ENCODE results near the gene EPB41L4B.

The EPB41L4B gene

GRCh38 chr9:109312783-109313182 is 8.1 kb downstream of the EPB41L4B start:
- in situ Hi-C loops (cut with HindIII; ENCODE audit: low sequenced_read_pairs): no loop called here
- no peak for TF ChIP-seq CTCF (IDR thresholded peaks at IDR 0.05; ENCODE audit: low read depth, low read length, missing control alignments)
- H3K4me3 ChIP-seq (ENCODE audit: low read depth, low read length): no peak overlapping the region
- no peak for DNase-seq (ENCODE audit: low read depth)

- no peak for TF ChIP-seq CTCF (IDR thresholded peaks at IDR 0.05; ENCODE audit: low read depth, low read length, missing control alignments)
- H3K4me3 ChIP-seq (ENCODE audit: low read depth, low read length): no peak overlapping the region
- in situ Hi-C loops (cut with HindIII; ENCODE audit: low sequenced_read_pairs): no loop called here
- DNase-seq (ENCODE audit: low read depth): no peak
Measured at GRCh38 chr9:109311731-109312130, 9.1 kb downstream of the EPB41L4B start.

- no peak for DNase-seq (ENCODE audit: low read depth)
- no peak overlapping the region for H3K4me3 ChIP-seq (ENCODE audit: low read depth, low read length)
- in situ Hi-C loops (cut with HindIII; ENCODE audit: low sequenced_read_pairs): no loop called here
- no peak for TF ChIP-seq CTCF (IDR thresholded peaks at IDR 0.05; ENCODE audit: low read depth, low read length, missing control alignments)
Measured at GRCh38 chr9:109311286-109311685, 9.6 kb downstream of the EPB41L4B start.

- no peak overlapping the region for H3K4me3 ChIP-seq (ENCODE audit: low read depth, low read length)
- no peak for TF ChIP-seq CTCF (IDR thresholded peaks at IDR 0.05; ENCODE audit: low read depth, low read length, missing control alignments)
Measured at GRCh38 chr9:109310486-109310901, 10.4 kb downstream of the EPB41L4B start.

GRCh38 chr9:109309282-109309681 is 11.6 kb downstream of the EPB41L4B start:
- no peak for TF ChIP-seq CTCF (IDR thresholded peaks at IDR 0.05; ENCODE audit: low read depth, low read length, missing control alignments)
- in situ Hi-C loops (cut with HindIII; ENCODE audit: low sequenced_read_pairs): no loop called here
- H3K4me3 ChIP-seq (ENCODE audit: low read depth, low read length): no peak overlapping the region
- no peak for DNase-seq (ENCODE audit: low read depth)

More at GRCh38 chr9:109310486-109310901, 10.4 kb downstream of the EPB41L4B start:
- no peak for DNase-seq (ENCODE audit: low read depth)
- in situ Hi-C loops (cut with HindIII; ENCODE audit: low sequenced_read_pairs): no loop called here

- no peak for TF ChIP-seq CTCF (IDR thresholded peaks at IDR 0.05; ENCODE audit: low read depth, low read length, missing control alignments)
- no peak for DNase-seq (ENCODE audit: low read depth)
- in situ Hi-C loops (cut with HindIII; ENCODE audit: low sequenced_read_pairs): no loop called here
- no peak overlapping the region for H3K4me3 ChIP-seq (ENCODE audit: low read depth, low read length)
Measured at GRCh38 chr9:109307380-109308240, 13.2 kb downstream of the EPB41L4B start.

All from astrocyte of the cerebellum (primary cell).